Measurements from ENCODE around the gene FBXO45. TPM values are rescaled to one million over a fixed set of nuclear protein-coding genes. Genes with fewer than 3 reads are reported as not detected.
A peak's percentile ranks its signal among the peaks of the same experiment; 100 is the strongest.
"Not testable (repeated sequence)": the region's sequence is repeated elsewhere in the genome, so short reads cannot be mapped to it uniquely, and the experiment has no call there.

The FBXO45 gene
- total RNA-seq, 2 donors from 2014 or later, result 4.9 to 8.3 TPM

- ATAC-seq (no peak), DNase-seq (no peak)
- Mint-ChIP-seq H3K27ac (no peak overlapping the region), H3K4me3 (no peak overlapping the region), H3K4me1 (no peaks in the 10 kb centered on the region), H3K36me3 (ENCODE audit: low read depth) (no peaks in the 10 kb centered on the region), H3K27me3 (no peaks in the 10 kb centered on the region)
- peaks cover 4% of the 10 kb centered on the region for H3K9me3 ChIP-seq (ENCODE audit: control insufficient read depth, low read length, poor library complexity, severe bottlenecking)
Observed at GRCh38 chr3:196544491-196544992, 23.9 kb upstream of the FBXO45 start.

GRCh38 chr3:196546537-196546936 lies 21.9 kb upstream of the FBXO45 start:
- DNase-seq (no peak), ATAC-seq (no peak)
- Mint-ChIP-seq H3K36me3 (ENCODE audit: low read depth) (no peaks in the 10 kb centered on the region), H3K4me1 (no peaks in the 10 kb centered on the region), H3K27ac (no peak overlapping the region), H3K27me3 (no peaks in the 10 kb centered on the region), H3K4me3 (no peak overlapping the region)
- H3K9me3 ChIP-seq (ENCODE audit: control insufficient read depth, low read length, poor library complexity, severe bottlenecking), result peaks cover 4% of the 10 kb centered on the region

GRCh38 chr3:196547067-196547466 lies 21.4 kb upstream of the FBXO45 start:
- no peaks in the 10 kb centered on the region for H3K4me1 Mint-ChIP-seq

GRCh38 chr3:196549312-196549711 lies 19.1 kb upstream of the FBXO45 start:
- ATAC-seq; H3K9me3 ChIP-seq (ENCODE audit: control insufficient read depth, low read length, poor library complexity, severe bottlenecking); H3K27ac Mint-ChIP-seq; H3K36me3 Mint-ChIP-seq (ENCODE audit: low read depth); H3K4me3 Mint-ChIP-seq; H3K27me3 Mint-ChIP-seq; DNase-seq; H3K4me1 Mint-ChIP-seq: not testable (repeated sequence)

More at GRCh38 chr3:196547067-196547466, 21.4 kb upstream of the FBXO45 start:
- ATAC-seq (no peak), DNase-seq (no peak)
- H3K9me3 ChIP-seq (ENCODE audit: control insufficient read depth, low read length, poor library complexity, severe bottlenecking), result peaks cover 4% of the 10 kb centered on the region
- Mint-ChIP-seq H3K4me3 (no peak overlapping the region), H3K27ac (no peak overlapping the region), H3K36me3 (ENCODE audit: low read depth) (no peaks in the 10 kb centered on the region), H3K27me3 (no peaks in the 10 kb centered on the region)

- not testable (repeated sequence) for DNase-seq; H3K4me1 Mint-ChIP-seq; ATAC-seq; H3K27me3 Mint-ChIP-seq; H3K27ac Mint-ChIP-seq; H3K9me3 ChIP-seq (ENCODE audit: control insufficient read depth, low read length, poor library complexity, severe bottlenecking); H3K4me3 Mint-ChIP-seq; H3K36me3 Mint-ChIP-seq (ENCODE audit: low read depth)
Observed at GRCh38 chr3:196550172-196550571, 18.3 kb upstream of the FBXO45 start.

- peaks cover 5% of the 10 kb centered on the region for H3K4me1 Mint-ChIP-seq
- no peaks in the 10 kb centered on the region for H3K27me3 Mint-ChIP-seq
- peaks cover 4% of the 10 kb centered on the region for H3K9me3 ChIP-seq (ENCODE audit: control insufficient read depth, low read length, poor library complexity, severe bottlenecking)
- no peak overlapping the region for H3K27ac Mint-ChIP-seq
- no peak overlapping the region for H3K4me3 Mint-ChIP-seq
- ATAC-seq, result no peak
- DNase-seq, result no peak
- H3K36me3 Mint-ChIP-seq (ENCODE audit: low read depth), result peaks cover 5% of the 10 kb centered on the region
Observed at GRCh38 chr3:196552253-196552652, 16.2 kb upstream of the FBXO45 start.

GRCh38 chr3:196553551-196553950 lies 14.9 kb upstream of the FBXO45 start:
- DNase-seq (no peak), ATAC-seq (no peak)
- H3K27ac Mint-ChIP-seq, result no peak overlapping the region
- H3K4me1 Mint-ChIP-seq, result peaks cover 5% of the 10 kb centered on the region
- H3K4me3 Mint-ChIP-seq, result no peak overlapping the region
- H3K36me3 Mint-ChIP-seq (ENCODE audit: low read depth), result peaks cover 5% of the 10 kb centered on the region
- H3K27me3 Mint-ChIP-seq, result no peaks in the 10 kb centered on the region
- peaks cover 4% of the 10 kb centered on the region for H3K9me3 ChIP-seq (ENCODE audit: control insufficient read depth, low read length, poor library complexity, severe bottlenecking)

- DNase-seq (no peak), ATAC-seq (no peak)
- no peak overlapping the region for H3K4me3 Mint-ChIP-seq
- peaks cover 8% of the 10 kb centered on the region for H3K4me1 Mint-ChIP-seq
- H3K36me3 Mint-ChIP-seq (ENCODE audit: low read depth), result peaks cover 5% of the 10 kb centered on the region
- H3K9me3 ChIP-seq (ENCODE audit: control insufficient read depth, low read length, poor library complexity, severe bottlenecking), result peaks cover 3% of the 10 kb centered on the region
- no peaks in the 10 kb centered on the region for H3K27me3 Mint-ChIP-seq
- H3K27ac Mint-ChIP-seq, result peak overlapping the region; percentile 6
Observed at GRCh38 chr3:196554205-196554604, 14.3 kb upstream of the FBXO45 start.

GRCh38 chr3:196555295-196555694 lies 13.2 kb upstream of the FBXO45 start:
- Mint-ChIP-seq H3K27me3 (no peaks in the 10 kb centered on the region), H3K4me3 (no peak overlapping the region)

GRCh38 chr3:196557236-196557635 lies 11.2 kb upstream of the FBXO45 start:
- peaks cover 5% of the 10 kb centered on the region for H3K36me3 Mint-ChIP-seq (ENCODE audit: low read depth)
- no peak overlapping the region for H3K27ac Mint-ChIP-seq
- no peak for DNase-seq
- ATAC-seq, result no peak
- no peak overlapping the region for H3K4me3 Mint-ChIP-seq
- no peaks in the 10 kb centered on the region for H3K27me3 Mint-ChIP-seq
- H3K4me1 Mint-ChIP-seq, result peaks cover 16% of the 10 kb centered on the region
- H3K9me3 ChIP-seq (ENCODE audit: control insufficient read depth, low read length, poor library complexity, severe bottlenecking), result no peaks in the 10 kb centered on the region

More at GRCh38 chr3:196555295-196555694, 13.2 kb upstream of the FBXO45 start:
- H3K36me3 Mint-ChIP-seq (ENCODE audit: low read depth), result peaks cover 5% of the 10 kb centered on the region
- no peak for DNase-seq
- no peaks in the 10 kb centered on the region for H3K9me3 ChIP-seq (ENCODE audit: control insufficient read depth, low read length, poor library complexity, severe bottlenecking)
- H3K27ac Mint-ChIP-seq, result no peak overlapping the region
- H3K4me1 Mint-ChIP-seq, result peaks cover 13% of the 10 kb centered on the region
- ATAC-seq, result no peak

- DNase-seq, result no peak
- Mint-ChIP-seq H3K27me3 (no peaks in the 10 kb centered on the region), H3K4me1 (peaks cover 22% of the 10 kb centered on the region), H3K36me3 (ENCODE audit: low read depth) (peaks cover 5% of the 10 kb centered on the region), H3K4me3 (no peak overlapping the region), H3K27ac (no peak overlapping the region)
- no peak for ATAC-seq
- H3K9me3 ChIP-seq (ENCODE audit: control insufficient read depth, low read length, poor library complexity, severe bottlenecking), result no peaks in the 10 kb centered on the region
Observed at GRCh38 chr3:196558476-196558875, 10.0 kb upstream of the FBXO45 start.

- no peak for DNase-seq
- Mint-ChIP-seq H3K4me3 (no peak overlapping the region), H3K4me1 (peaks cover 32% of the 10 kb centered on the region), H3K27me3 (no peaks in the 10 kb centered on the region), H3K27ac (peak overlapping the region; percentile 87), H3K36me3 (ENCODE audit: low read depth) (no peaks in the 10 kb centered on the region)
- no peak for ATAC-seq
- H3K9me3 ChIP-seq (ENCODE audit: control insufficient read depth, low read length, poor library complexity, severe bottlenecking), result no peaks in the 10 kb centered on the region
Observed at GRCh38 chr3:196559826-196560225, 8.6 kb upstream of the FBXO45 start.

- peak; percentile 22 for ATAC-seq
- peak in 1 of 3 donors; percentile 15 for DNase-seq
- H3K4me3 Mint-ChIP-seq, result peak overlapping the region; percentile 91
- peaks cover 37% of the 10 kb centered on the region for H3K4me1 Mint-ChIP-seq
- H3K27ac Mint-ChIP-seq, result peak overlapping the region; percentile 98
- no peaks in the 10 kb centered on the region for H3K27me3 Mint-ChIP-seq
- no peaks in the 10 kb centered on the region for H3K9me3 ChIP-seq (ENCODE audit: control insufficient read depth, low read length, poor library complexity, severe bottlenecking)
- H3K36me3 Mint-ChIP-seq (ENCODE audit: low read depth), result no peaks in the 10 kb centered on the region
Observed at GRCh38 chr3:196563721-196564225, 4.7 kb upstream of the FBXO45 start.

- Mint-ChIP-seq H3K4me3 (peak overlapping the region; percentile 97), H3K36me3 (ENCODE audit: low read depth) (no peaks in the 10 kb centered on the region), H3K27ac (peak overlapping the region; percentile 93), H3K4me1 (peaks cover 27% of the 10 kb centered on the region), H3K27me3 (no peaks in the 10 kb centered on the region)
- ATAC-seq (peak; percentile 56), DNase-seq (peak in 1 of 3 donors; percentile 30)
- no peaks in the 10 kb centered on the region for H3K9me3 ChIP-seq (ENCODE audit: control insufficient read depth, low read length, poor library complexity, severe bottlenecking)
Observed at GRCh38 chr3:196569003-196569516, 600 bp downstream of the FBXO45 start.

All from T-helper 17 cell (primary cell).